HG02623 (cell line): ENCODE measurements around the gene RUBCN.
"Not testable (repeated sequence)": the region's sequence is repeated elsewhere in the genome, so short reads cannot be mapped to it uniquely, and the experiment has no call there.

Experiments used
- ATAC-seq: cut with Tn5 transposase; IDR thresholded peaks from one replicate; pipeline ENCODE4 v1.9.1; 2021; ENCODE audit warnings: moderate library complexity; ENCODE audit not compliant: unreplicated experiment

Gene RUBCN

GRCh38 chr3:197687570-197687969 is 49.1 kb downstream of the RUBCN start:
- no peak for ATAC-seq

- ATAC-seq: no peak
Measured at GRCh38 chr3:197686899-197687298, 49.8 kb downstream of the RUBCN start.

GRCh38 chr3:197685546-197685945 is 51.2 kb downstream of the RUBCN start:
- ATAC-seq: no peak

GRCh38 chr3:197683191-197683590 is 53.5 kb downstream of the RUBCN start:
- no peak for ATAC-seq

- ATAC-seq: no peak
Measured at GRCh38 chr3:197682713-197683112, 54.0 kb downstream of the RUBCN start.

- no peak for ATAC-seq
Measured at GRCh38 chr3:197680955-197681521, 55.7 kb downstream of the RUBCN start.

- no peak for ATAC-seq
Measured at GRCh38 chr3:197675951-197676350, 60.8 kb downstream of the RUBCN start.

- no peak for ATAC-seq
Measured at GRCh38 chr3:197675563-197675860, 61.2 kb downstream of the RUBCN start.

GRCh38 chr3:197674741-197675562 is 61.8 kb downstream of the RUBCN start:
- ATAC-seq: no peak

- no peak for ATAC-seq
Measured at GRCh38 chr3:197673170-197673569, 63.5 kb downstream of the RUBCN start.

- ATAC-seq: no peak
Measured at GRCh38 chr3:197670361-197670760, 66.3 kb downstream of the RUBCN start.

- ATAC-seq: no peak
Measured at GRCh38 chr3:197667968-197668367, 68.7 kb downstream of the RUBCN start.

- ATAC-seq: not testable (repeated sequence)
Measured at GRCh38 chr3:197667293-197667692, 69.4 kb downstream of the RUBCN start.

- not testable (repeated sequence) for ATAC-seq
Measured at GRCh38 chr3:197666221-197666842, 70.4 kb downstream of the RUBCN start.

- not testable (repeated sequence) for ATAC-seq
Measured at GRCh38 chr3:197665549-197665948, 71.2 kb downstream of the RUBCN start.

GRCh38 chr3:197665142-197665491 is 71.6 kb downstream of the RUBCN start:
- ATAC-seq: peak; percentile 87

- ATAC-seq: peak; percentile 52
Measured at GRCh38 chr3:197664414-197665141, 72.1 kb downstream of the RUBCN start.

GRCh38 chr3:197663367-197664140 is 73.2 kb downstream of the RUBCN start:
- ATAC-seq: not testable (repeated sequence)

GRCh38 chr3:197662352-197662751 is 74.4 kb downstream of the RUBCN start:
- not testable (repeated sequence) for ATAC-seq

GRCh38 chr3:197661874-197662273 is 74.8 kb downstream of the RUBCN start:
- ATAC-seq: not testable (repeated sequence)
